Stimulated activated CD4-positive, alpha-beta T cell treated with anti-CD3 and anti-CD28 coated beads, TNF-alpha, amount 100 ng/mL, for 1 hour (primary cell): Measurements from ENCODE around the gene FBXO7.

ENCODE experiments used
- DNase-seq, 3 donors: peaks; one replicate each; pipeline ENCODE4 v3.0.0-alpha.2; 2020; ENCODE audit warnings: low read depth in 3 of 3, low spot score in 1 of 3

The FBXO7 gene

GRCh38 chr22:32489377-32489776, 14.8 kb downstream of the FBXO7 start:
- DNase-seq: no peak

GRCh38 chr22:32490279-32490678, 15.7 kb downstream of the FBXO7 start:
- DNase-seq: no peak

GRCh38 chr22:32492111-32492510, 17.5 kb downstream of the FBXO7 start:
- no peak for DNase-seq

GRCh38 chr22:32493551-32493950, 18.9 kb downstream of the FBXO7 start:
- no peak for DNase-seq

- DNase-seq: no peak
Measured at GRCh38 chr22:32494971-32495370, 20.4 kb downstream of the FBXO7 start.

- DNase-seq: no peak
Measured at GRCh38 chr22:32499666-32500065, 25.1 kb downstream of the FBXO7 start.

GRCh38 chr22:32501836-32502752, 27.5 kb downstream of the FBXO7 start:
- no peak for DNase-seq

GRCh38 chr22:32509045-32509444, 34.4 kb downstream of the FBXO7 start:
- no peak for DNase-seq

GRCh38 chr22:32511274-32511673, 36.7 kb downstream of the FBXO7 start:
- DNase-seq: no peak

- DNase-seq: no peak
Measured at GRCh38 chr22:32511776-32512175, 37.2 kb downstream of the FBXO7 start.

GRCh38 chr22:32512267-32512982, 37.8 kb downstream of the FBXO7 start:
- no peak for DNase-seq

GRCh38 chr22:32515084-32515483, 40.5 kb downstream of the FBXO7 start:
- no peak for DNase-seq

GRCh38 chr22:32517488-32517887, 42.9 kb downstream of the FBXO7 start:
- DNase-seq: no peak

- DNase-seq: no peak
Measured at GRCh38 chr22:32517921-32518320, 43.3 kb downstream of the FBXO7 start.

- DNase-seq: no peak
Measured at GRCh38 chr22:32518381-32518780, 43.8 kb downstream of the FBXO7 start.

- no peak for DNase-seq
Measured at GRCh38 chr22:32518848-32519247, 44.2 kb downstream of the FBXO7 start.

GRCh38 chr22:32520612-32521011, 46.0 kb downstream of the FBXO7 start:
- DNase-seq: no peak

- DNase-seq: no peak
Measured at GRCh38 chr22:32522237-32522636, 47.6 kb downstream of the FBXO7 start.

GRCh38 chr22:32527756-32528155, 53.1 kb downstream of the FBXO7 start:
- DNase-seq: no peak

GRCh38 chr22:32528316-32528715, 53.7 kb downstream of the FBXO7 start:
- no peak for DNase-seq

- DNase-seq: peak; percentile 12 to 34 (median 31)
Measured at GRCh38 chr22:32528984-32529982, 54.7 kb downstream of the FBXO7 start.
